Ishikawa (cell line): ENCODE measurements around the gene MRPS6.

ENCODE experiments used
- EGR1 ChIP-seq: IDR thresholded peaks from 2 replicates; pipeline ENCODE4 v1.6.1; 2012
- EP300 ChIP-seq: IDR thresholded peaks from 2 replicates; pipeline ENCODE4 v1.6.1; 2012; ENCODE audit warnings: borderline replicate concordance
- MAX ChIP-seq: IDR thresholded peaks from 2 replicates; pipeline ENCODE4 v1.6.1; 2012
- NFIC ChIP-seq: IDR thresholded peaks from 2 replicates; pipeline ENCODE4 v1.6.1; 2012
- REST ChIP-seq: IDR thresholded peaks from 2 replicates; pipeline ENCODE4 v1.6.1; 2012; ENCODE audit warnings: low read depth, mild to moderate bottlenecking
- TAF1 ChIP-seq: IDR thresholded peaks from 2 replicates; pipeline ENCODE4 v1.6.1; 2012; ENCODE audit warnings: low read depth, mild to moderate bottlenecking
- TCF12 ChIP-seq: IDR thresholded peaks from 2 replicates; pipeline ENCODE4 v1.6.1; 2012; ENCODE audit warnings: low read depth
- TEAD4 ChIP-seq: IDR thresholded peaks from 2 replicates; pipeline ENCODE4 v1.6.1; 2012
- YY1 ChIP-seq: IDR thresholded peaks from 2 replicates; pipeline ENCODE4 v1.6.1; 2012; ENCODE audit warnings: low read depth

- TF ChIP-seq EGR1 (no peak), MAX (no peak), YY1 (no peak), TEAD4 (no peak), EP300 (no peak), TAF1 (no peak), TCF12 (no peak), REST (no peak), NFIC (no peak)
Measured at GRCh38 chr21:34094949-34095348, 21.6 kb downstream of the MRPS6 start.
